Gastroesophageal sphincter (tissue), 4 donors: ENCODE measurements around the gene FAM20A. TPM values are rescaled to one million over a fixed set of nuclear protein-coding genes. Genes with fewer than 3 reads are reported as not detected.
"Not testable (repeated sequence)": the region's sequence is repeated elsewhere in the genome, so short reads cannot be mapped to it uniquely, and the experiment has no call there.

Experiments used
- ATAC-seq: fragments of 150-250 bp; one replicate; pipeline ENCODE4 v1.9.1; 2016; ENCODE audit warnings: mild to moderate bottlenecking, moderate library complexity
- H3K27ac ChIP-seq, 4 donors: fragments of 200-600 bp; sonication (generic) in 3 of 4; 1 replicate in 3 of 4; 2 replicates in 1 of 4; pipeline ENCODE4 v1.5.1; 2016 to 2019
- H3K27me3 ChIP-seq: fragments of 200-600 bp; sonication (generic); one replicate; pipeline ENCODE4 v1.5.1; 2019
- H3K36me3 ChIP-seq, 2 donors: fragments of 200-600 bp; sonication (generic); one replicate each; pipeline ENCODE4 v1.5.1; 2019; ENCODE audit warnings: control low read depth in 1 of 2
- H3K4me1 ChIP-seq, 3 donors: fragments of 200-600 bp; sonication (generic); 1 replicate in 2 of 3; 2 replicates in 1 of 3; pipeline ENCODE4 v1.5.1; 2016 to 2019; ENCODE audit warnings: control low read depth in 2 of 3
- H3K4me3 ChIP-seq, 2 donors: fragments of 200-600 bp; sonication (generic); one replicate each; pipeline ENCODE4 v1.5.1; 2019; ENCODE audit warnings: mild to moderate bottlenecking in 1 of 2, moderate library complexity in 1 of 2
- H3K9me3 ChIP-seq, 3 donors: fragments of 200-600 bp; sonication (generic); one replicate each; pipeline ENCODE4 v1.5.1; 2017 to 2019; ENCODE audit warnings: control low read depth in 2 of 3
- CTCF ChIP-seq, 4 experiments: fragments of 200-600 bp in 2 of 4; fragments of 450-650 bp in 2 of 4; sonication (generic) in 1 of 4; IDR thresholded peaks; one replicate each; pipeline ENCODE4 v1.5.1; 2017 to 2019; ENCODE audit warnings: antibody characterized with exemption in 4 of 4, mild to moderate bottlenecking in 2 of 4, moderate library complexity in 2 of 4
- EP300 ChIP-seq: sonication (generic); formaldehyde crosslinking; IDR thresholded peaks from one replicate; pipeline ENCODE4 v1.6.1; 2017; ENCODE audit warnings: antibody characterized with exemption, mild to moderate bottlenecking
- POLR2A ChIP-seq, 2 donors: fragments of 450-650 bp; IDR thresholded peaks; one replicate each; pipeline ENCODE4 v1.6.1; 2017; ENCODE audit warnings: antibody characterized with exemption in 2 of 2, mild to moderate bottlenecking in 2 of 2, moderate library complexity in 1 of 2
- POLR2AphosphoS5 ChIP-seq: sonication (generic); formaldehyde crosslinking; IDR thresholded peaks from one replicate; pipeline ENCODE4 v1.6.1; 2017; ENCODE audit warnings: antibody characterized with exemption
- WGBS, 2 donors: methylation state at CpG; one replicate each; pipeline ENCODE4 v1.1.5; 2018; ENCODE audit warnings: low coverage in 1 of 2; 5-methylcytosine and 5-hydroxymethylcytosine counted together
- total RNA-seq, 4 donors: library from RNA; depleted of rRNA; stranded (reverse); fragments of >200 nt; gene quantifications; one replicate each; pipeline ENCODE4 v1.1.0, GENCODE V29; 2016

FAM20A gene
- total RNA-seq, 4 donors from 2014 or later, result 1.4 to 13.7 (median 2.9) TPM

DNA sequence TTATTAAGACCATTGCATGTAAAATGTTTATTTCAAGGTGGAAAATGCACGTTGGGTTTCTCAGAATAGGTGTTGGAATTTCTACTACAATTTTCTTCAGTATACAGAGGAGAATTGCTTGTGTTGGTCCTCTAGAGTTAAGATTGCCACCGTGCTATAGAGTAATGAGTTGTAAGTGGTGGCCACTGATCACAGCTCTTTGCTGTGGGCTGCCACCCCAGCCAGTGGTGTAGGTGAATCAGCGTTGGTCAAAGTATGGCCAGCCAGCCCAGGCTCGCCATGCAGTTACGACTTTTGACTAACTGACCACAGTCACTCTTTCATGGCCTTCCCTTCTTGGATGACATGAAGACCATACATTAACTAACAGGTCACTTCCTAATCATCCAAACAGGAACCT lies 101.6 kb downstream of the FAM20A start:
- Histone ChIP-seq H3K27me3 (peaks cover 18% of the 10 kb centered on the region), H3K27ac (no peak overlapping the region), H3K4me3 (no peak overlapping the region), H3K36me3 (no peaks in the 10 kb centered on the region), H3K9me3 (no peaks in the 10 kb centered on the region), H3K4me1 (peaks cover 0 to 9% (median 0%) of the 10 kb centered on the region in 3 donors)
- ATAC-seq, result no peak
- no peak for TF ChIP-seq POLR2AphosphoS5
- no peak for TF ChIP-seq CTCF (IDR thresholded peaks at IDR 0.05)
- no peak for TF ChIP-seq EP300
- no peak for TF ChIP-seq POLR2A (IDR thresholded peaks at IDR 0.05)
- 87 to 90% methylated on average over 2 to 5 of the region's 5 CpGs for WGBS, 2 donors

- WGBS, 2 donors, result 48 to 51% methylated on average over 7 of the region's 7 CpGs
- H3K27me3 ChIP-seq, result peaks cover 18% of the 10 kb centered on the region
- H3K9me3 ChIP-seq, result no peaks in the 10 kb centered on the region
- H3K27ac ChIP-seq, result peak overlapping the region in 3 of 4 donors; percentile 18 to 37 (median 31)
- H3K36me3 ChIP-seq, result no peaks in the 10 kb centered on the region
- peaks cover 0 to 10% (median 0%) of the 10 kb centered on the region in 3 donors for H3K4me1 ChIP-seq
- no peak overlapping the region for H3K4me3 ChIP-seq
- no peak for TF ChIP-seq EP300
- peak; percentile 30 for ATAC-seq
Measured at GRCh38 chr17:68498479-68499326, 102.5 kb downstream of the FAM20A start.

GRCh38 chr17:68497885-68498319 lies 103.3 kb downstream of the FAM20A start:
- Histone ChIP-seq H3K36me3 (no peaks in the 10 kb centered on the region), H3K4me3 (no peak overlapping the region), H3K27ac (peak overlapping the region in 1 of 4 donors; percentile 18), H3K9me3 (no peaks in the 10 kb centered on the region), H3K4me1 (peaks cover 0 to 18% (median 0%) of the 10 kb centered on the region in 3 donors), H3K27me3 (peaks cover 18% of the 10 kb centered on the region)
- WGBS, 2 donors, result 4 to 29% methylated on average over 3 of the region's 3 CpGs
- no peak for TF ChIP-seq POLR2A (IDR thresholded peaks at IDR 0.05)
- no peak for TF ChIP-seq POLR2AphosphoS5
- TF ChIP-seq CTCF (IDR thresholded peaks at IDR 0.05), result no peak
- TF ChIP-seq EP300, result no peak
- no peak for ATAC-seq

GRCh38 chr17:68495081-68495480 lies 106.1 kb downstream of the FAM20A start:
- peaks cover 0 to 34% (median 0%) of the 10 kb centered on the region in 3 donors for H3K4me1 ChIP-seq
- TF ChIP-seq POLR2AphosphoS5 (no peak), CTCF (IDR thresholded peaks at IDR 0.05) (no peak)
- H3K27me3 ChIP-seq, result peaks cover under 1% of the 10 kb centered on the region
- no peak overlapping the region for H3K27ac ChIP-seq
- ATAC-seq, result no peak
- H3K9me3 ChIP-seq, result no peaks in the 10 kb centered on the region
- H3K4me3 ChIP-seq, result no peak overlapping the region
- no peaks in the 10 kb centered on the region for H3K36me3 ChIP-seq
- WGBS, 2 donors, result 74 to 89% methylated on average over 4 of the region's 4 CpGs

GRCh38 chr17:68492394-68493054 lies 108.6 kb downstream of the FAM20A start:
- not testable (repeated sequence) for ATAC-seq, H3K36me3 ChIP-seq, H3K9me3 ChIP-seq, H3K27ac ChIP-seq, H3K27me3 ChIP-seq, H3K4me3 ChIP-seq
- WGBS, 2 donors, result 92% methylated on average over 6 to 8 of the region's 8 CpGs
- peaks cover 0 to 24% (median 0%) of the 10 kb centered on the region in 3 donors for H3K4me1 ChIP-seq
